GM23338 (cell line): ENCODE measurements around the gene CRADD. TPM values are rescaled to one million over a fixed set of nuclear protein-coding genes. Genes with fewer than 3 reads are reported as not detected.

Experiments used
- ATAC-seq: fragments of 200-7000 bp; cut with Tn5 transposase; 3 replicates; pipeline ENCODE4 v1.9.1; 2020
- DNase-seq: peaks from one replicate; pipeline ENCODE4 v3.0.0-alpha.2; 2015; ENCODE audit warnings: low spot score
- H2AFZ ChIP-seq: fragments of 200-600 bp; sonication (generic); 2 replicates; pipeline ENCODE4 v1.8.0; 2016; ENCODE audit warnings: antibody characterized with exemption, mild to moderate bottlenecking, moderate library complexity
- H3F3A ChIP-seq: fragments of 200-600 bp; sonication (generic); replicated peaks from 2 replicates; pipeline ENCODE4 v1.8.0; 2017; ENCODE audit warnings: antibody characterized with exemption, mixed run types, low read depth
- H3K27ac ChIP-seq: fragments of 200-600 bp; sonication (generic); 2 replicates; pipeline ENCODE4 v1.6.1; 2016; ENCODE audit warnings: low read depth
- H3K27me3 ChIP-seq: fragments of 200-600 bp; sonication (generic); 2 replicates; pipeline ENCODE4 v1.8.0; 2016; ENCODE audit warnings: mild to moderate bottlenecking, mixed run types, moderate library complexity; ENCODE audit not compliant: insufficient read depth
- H3K36me3 ChIP-seq: fragments of 200-600 bp; sonication (generic); 2 replicates; pipeline ENCODE4 v1.8.0; 2016; ENCODE audit warnings: mild to moderate bottlenecking; ENCODE audit not compliant: insufficient read depth
- H3K4me1 ChIP-seq: fragments of 200-600 bp; sonication (generic); 2 replicates; pipeline ENCODE4 v1.8.0; 2016; ENCODE audit warnings: mild to moderate bottlenecking, moderate library complexity; ENCODE audit not compliant: insufficient read depth
- H3K4me2 ChIP-seq: fragments of 200-600 bp; sonication (generic); 2 replicates; pipeline ENCODE4 v1.7.1; 2017; ENCODE audit warnings: mixed run types
- H3K4me3 ChIP-seq: fragments of 200-600 bp; sonication (generic); 2 replicates; pipeline ENCODE4 v1.6.1; 2016; ENCODE audit warnings: mixed run types
- H3K79me2 ChIP-seq: fragments of 200-600 bp; sonication (generic); replicated peaks from 2 replicates; pipeline ENCODE4 v1.8.0; 2017; ENCODE audit warnings: mild to moderate bottlenecking; ENCODE audit not compliant: insufficient read depth
- H3K9me2 ChIP-seq: fragments of 200-600 bp; sonication (generic); 2 replicates; pipeline ENCODE4 v1.8.0; 2017; ENCODE audit not compliant: insufficient read depth
- H4K20me1 ChIP-seq: fragments of 200-600 bp; sonication (generic); replicated peaks from 2 replicates; pipeline ENCODE4 v1.8.0; 2017; ENCODE audit warnings: mild to moderate bottlenecking; ENCODE audit not compliant: insufficient read depth
- H3K27ac Mint-ChIP-seq: 2 replicates; pipeline ENCODE4 v1.8.0; 2020; ENCODE audit warnings: inconsistent platforms, mild to moderate bottlenecking, moderate library complexity, mixed read lengths
- H3K27me3 Mint-ChIP-seq: 3 replicates; pipeline ENCODE4 v1.8.0; 2022; ENCODE audit warnings: low read depth, mild to moderate bottlenecking, moderate library complexity, mixed read lengths, inconsistent platforms; ENCODE audit not compliant: insufficient read depth, poor library complexity
- H3K36me3 Mint-ChIP-seq: 3 replicates; pipeline ENCODE4 v1.8.0; 2021; ENCODE audit warnings: low read depth, mild to moderate bottlenecking, inconsistent platforms, moderate library complexity, mixed read lengths
- H3K4me1 Mint-ChIP-seq: 3 replicates; pipeline ENCODE4 v1.8.0; 2020; ENCODE audit warnings: mild to moderate bottlenecking, inconsistent platforms, mixed read lengths
- H3K4me3 Mint-ChIP-seq: 3 replicates; pipeline ENCODE4 v1.8.0; 2021; ENCODE audit warnings: moderate library complexity, mild to moderate bottlenecking, inconsistent platforms, mixed read lengths
- H3K9me3 Mint-ChIP-seq: 3 replicates; pipeline ENCODE4 v1.8.0; 2020; ENCODE audit warnings: moderate library complexity, mild to moderate bottlenecking, inconsistent platforms, mixed read lengths
- CREB1 ChIP-seq: fragments of 250-450 bp; sonication (Bioruptor Pico); IDR thresholded peaks from 2 replicates; pipeline ENCODE4 v1.5.0; 2020; ENCODE audit warnings: low read depth, mild to moderate bottlenecking, moderate library complexity
- CTCF ChIP-seq, 2 experiments: fragments of 200-600 bp in 1 of 2; sonication (generic) in 1 of 2; conservative IDR thresholded peaks; 2 replicates each; pipeline versions ENCODE4 v1.5.1 to v1.6.1; 2016 to 2017; ENCODE audit warnings: antibody characterized with exemption in 2 of 2, low read depth in 2 of 2, mild to moderate bottlenecking in 2 of 2, moderate library complexity in 1 of 2
- ETS1 ChIP-seq: IDR thresholded peaks from 2 replicates; pipeline ENCODE4 v1.6.1; 2016; ENCODE audit warnings: antibody characterized with exemption
- EZH2 ChIP-seq: fragments of 200-600 bp; sonication (generic); IDR thresholded peaks from one replicate; pipeline ENCODE4 v1.8.0; 2017; ENCODE audit warnings: antibody characterized with exemption, mild to moderate bottlenecking, low read depth; ENCODE audit not compliant: unreplicated experiment
- EZH2phosphoT487 ChIP-seq: fragments of 200-600 bp; sonication (generic); IDR thresholded peaks from one replicate; pipeline ENCODE4 v1.8.1; 2018; ENCODE audit warnings: antibody characterized with exemption; ENCODE audit not compliant: unreplicated experiment
- JUNB ChIP-seq: IDR thresholded peaks from one replicate; pipeline ENCODE4 v1.6.1; 2016; ENCODE audit warnings: antibody characterized with exemption; ENCODE audit not compliant: unreplicated experiment
- NANOG ChIP-seq: IDR thresholded peaks from 2 replicates; pipeline ENCODE4 v1.6.1; 2016; ENCODE audit warnings: antibody characterized with exemption, borderline replicate concordance
- POLR2AphosphoS5 ChIP-seq: IDR thresholded peaks from 2 replicates; pipeline ENCODE4 v1.6.1; 2016; ENCODE audit warnings: antibody characterized with exemption, low read depth
- REST ChIP-seq: IDR thresholded peaks from one replicate; pipeline ENCODE4 v1.6.1; 2018; ENCODE audit warnings: antibody characterized with exemption; ENCODE audit not compliant: unreplicated experiment
- STAT1 ChIP-seq: IDR thresholded peaks from one replicate; pipeline ENCODE4 v1.6.1; 2016; ENCODE audit warnings: antibody characterized with exemption; ENCODE audit not compliant: unreplicated experiment
- ZNF114 ChIP-seq: fragments of 250-450 bp; sonication (Bioruptor Pico); IDR thresholded peaks from 2 replicates; pipeline ENCODE4 v1.5.0; 2020; ENCODE audit warnings: mild to moderate bottlenecking, moderate library complexity
- ZNF331 ChIP-seq: fragments of 250-450 bp; sonication (Bioruptor Pico); IDR thresholded peaks from 2 replicates; pipeline ENCODE4 v1.5.0; 2020; ENCODE audit warnings: low read depth, mild to moderate bottlenecking, moderate library complexity
- ZNF462 ChIP-seq: fragments of 250-450 bp; sonication (Bioruptor Pico); IDR thresholded peaks from 2 replicates; pipeline ENCODE4 v1.5.0; 2020; ENCODE audit warnings: mild to moderate bottlenecking, moderate library complexity
- polyA plus RNA-seq: library from polyadenylated mRNA; unstranded; fragments of >200 nt; fragmentation: Nextera tagmentation; extraction: Ambion mirVana; gene quantifications from 2 replicates; pipeline ENCODE4 v1.2.1, GENCODE V29; 2016
- total RNA-seq: library from RNA; depleted of rRNA; stranded (reverse); fragments of >200 nt; shearing (Covaris generic); gene quantifications from 2 replicates; pipeline ENCODE4 v1.2.3, GENCODE V29; 2014

CRADD gene
- total and polyA plus RNA-seq, 2 experiments from 2014 or later = 6.3 to 27.9 TPM

GRCh38 chr12:93803424-93803807 is 126.2 kb downstream of the CRADD start:
- Mint-ChIP-seq H3K36me3 (no peaks in the 10 kb centered on the region; the same call in 2 of the 3 replicates), H3K27ac (no peak overlapping the region), H3K4me1 (peaks cover 20% of the 10 kb centered on the region), H3K27me3 (peaks cover 2% of the 10 kb centered on the region), H3K9me3 (no peaks in the 10 kb centered on the region), H3K4me3 (no peak overlapping the region)
- no peaks in the 10 kb centered on the region for H3K9me2 ChIP-seq
- H3K79me2 ChIP-seq = no peaks in the 10 kb centered on the region
- TF ChIP-seq STAT1 = no peak
- no peak for TF ChIP-seq EZH2
- TF ChIP-seq REST = no peak
- TF ChIP-seq ZNF331 (CRISPR knock-in tag) = no peak
- TF ChIP-seq NANOG = no peak
- TF ChIP-seq EZH2phosphoT487 = no peak
- no peak for TF ChIP-seq ETS1
- no peak for TF ChIP-seq JUNB
- TF ChIP-seq POLR2AphosphoS5 = no peak
- TF ChIP-seq ZNF114 (CRISPR knock-in tag) = no peak
- TF ChIP-seq CTCF (conservative IDR thresholded peaks at IDR 0.05; ENCODE audit: low read depth in 2 of 2) = no peak
- TF ChIP-seq CREB1 (CRISPR knock-in tag) = no peak
- TF ChIP-seq ZNF462 (CRISPR knock-in tag) = no peak
- no peak overlapping the region for H3K4me2 ChIP-seq
- ATAC-seq (no peak), DNase-seq (no peak)
- H3K4me3 ChIP-seq = no peak overlapping the region
- no peaks in the 10 kb centered on the region for H3F3A ChIP-seq
- H3K4me1 ChIP-seq = peaks cover 14% of the 10 kb centered on the region
- H2AFZ ChIP-seq = no peak overlapping the region
- no peak overlapping the region for H3K27ac ChIP-seq
- no peaks in the 10 kb centered on the region for H4K20me1 ChIP-seq
- H3K36me3 ChIP-seq = no peaks in the 10 kb centered on the region
- no peaks in the 10 kb centered on the region for H3K27me3 ChIP-seq
